Measurements from ENCODE around the gene LRRC47.
A peak's percentile ranks its signal among the peaks of the same experiment; 100 is the strongest.

Gene LRRC47

DNA sequence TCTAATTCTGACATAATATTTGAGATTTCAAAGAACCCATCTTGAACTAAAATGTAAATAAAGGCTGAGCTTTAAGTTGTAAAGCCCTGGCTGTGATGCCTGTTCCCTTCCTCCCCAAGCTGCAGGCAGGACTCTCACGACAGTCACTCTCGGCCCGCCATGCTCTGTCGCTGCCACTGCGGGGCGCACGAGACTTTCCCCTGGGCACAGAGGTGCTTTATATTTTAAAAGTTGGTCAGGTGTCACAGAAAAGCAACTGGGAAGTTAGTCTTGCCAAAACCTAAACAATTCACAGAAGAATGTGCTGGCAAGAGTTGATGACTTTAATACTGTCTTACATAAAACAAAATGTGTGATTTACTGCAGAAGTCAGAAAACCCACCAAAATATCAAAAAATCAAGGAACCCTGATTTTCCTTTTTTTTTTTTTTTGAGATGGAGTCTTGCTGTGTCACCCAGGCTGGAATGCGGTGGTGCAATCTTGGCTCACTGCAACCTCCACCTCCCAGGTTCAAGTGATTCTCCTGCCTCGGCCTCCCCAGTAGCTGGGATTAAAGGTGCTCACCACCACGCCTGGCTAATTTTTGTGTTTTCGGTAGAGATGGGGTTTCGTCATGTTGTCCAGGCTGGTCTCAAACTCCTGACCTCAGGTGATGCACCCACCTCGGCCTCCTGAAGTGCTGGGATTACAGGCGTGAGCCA is 10.7 kb downstream of the LRRC47 start:
- peak in 1 of 2 experiments; percentile 22 for DNase-seq

DNA sequence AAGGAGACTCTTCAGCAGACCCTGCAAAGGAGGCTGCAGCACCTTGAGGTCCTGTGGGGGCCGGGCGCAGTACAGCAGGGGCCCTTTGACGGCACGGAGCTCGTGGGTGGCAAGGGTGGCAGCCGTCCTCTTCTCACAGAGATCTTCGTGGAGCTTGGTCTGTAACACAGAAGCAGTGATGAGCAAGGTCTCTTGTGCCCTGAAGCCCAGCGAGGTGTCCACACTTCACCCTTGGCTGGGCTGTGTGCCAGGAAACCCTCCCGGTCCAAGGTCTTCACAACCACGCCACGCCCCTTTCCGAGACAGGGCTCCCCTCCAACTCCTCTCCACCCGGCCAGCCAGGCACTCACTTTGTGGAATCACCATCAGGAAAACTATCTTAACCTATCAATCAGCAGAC is 11.3 kb downstream of the LRRC47 start:
- DNase-seq: no peak

- no peak for DNase-seq
These were observed 12.4 kb downstream of the LRRC47 start for GRCh38 chr1:3783651-3784474.

GRCh38 chr1:3780901-3781300 is 15.4 kb downstream of the LRRC47 start:
- DNase-seq: no peak

GRCh38 chr1:3779912-3780416 is 16.3 kb downstream of the LRRC47 start:
- no peak for DNase-seq

- DNase-seq: peak in 1 of 2 experiments; percentile 14
These were observed 16.9 kb downstream of the LRRC47 start for GRCh38 chr1:3779265-3779911.

GRCh38 chr1:3778590-3779264 is 17.6 kb downstream of the LRRC47 start:
- no peak for DNase-seq

GRCh38 chr1:3777647-3778589 is 18.4 kb downstream of the LRRC47 start:
- no peak for DNase-seq

DNA sequence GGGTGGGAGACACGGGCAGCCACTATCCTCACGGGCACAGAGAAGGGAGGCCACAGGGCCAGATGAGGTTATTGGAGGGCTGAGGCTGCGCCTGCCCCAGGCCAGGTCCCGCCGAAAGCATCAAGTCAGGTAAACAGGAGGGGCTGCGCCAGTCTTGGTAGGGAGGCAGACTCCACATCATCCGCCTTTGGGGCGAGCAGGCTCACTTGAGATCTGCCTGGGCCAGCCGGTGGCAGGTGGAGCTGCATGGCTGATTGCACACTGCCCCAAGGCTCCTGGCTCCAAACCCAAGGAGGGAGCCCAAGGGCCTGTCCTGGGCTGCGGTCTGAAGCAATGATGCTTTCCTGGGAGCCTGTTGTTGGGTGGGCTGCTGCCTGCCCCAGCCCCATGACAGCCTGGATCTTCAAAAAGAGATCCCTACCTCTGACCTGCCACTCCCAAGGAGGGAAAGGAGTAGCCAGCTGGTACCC is 19.2 kb downstream of the LRRC47 start:
- DNase-seq: peak in 1 of 2 experiments; percentile 18

DNA sequence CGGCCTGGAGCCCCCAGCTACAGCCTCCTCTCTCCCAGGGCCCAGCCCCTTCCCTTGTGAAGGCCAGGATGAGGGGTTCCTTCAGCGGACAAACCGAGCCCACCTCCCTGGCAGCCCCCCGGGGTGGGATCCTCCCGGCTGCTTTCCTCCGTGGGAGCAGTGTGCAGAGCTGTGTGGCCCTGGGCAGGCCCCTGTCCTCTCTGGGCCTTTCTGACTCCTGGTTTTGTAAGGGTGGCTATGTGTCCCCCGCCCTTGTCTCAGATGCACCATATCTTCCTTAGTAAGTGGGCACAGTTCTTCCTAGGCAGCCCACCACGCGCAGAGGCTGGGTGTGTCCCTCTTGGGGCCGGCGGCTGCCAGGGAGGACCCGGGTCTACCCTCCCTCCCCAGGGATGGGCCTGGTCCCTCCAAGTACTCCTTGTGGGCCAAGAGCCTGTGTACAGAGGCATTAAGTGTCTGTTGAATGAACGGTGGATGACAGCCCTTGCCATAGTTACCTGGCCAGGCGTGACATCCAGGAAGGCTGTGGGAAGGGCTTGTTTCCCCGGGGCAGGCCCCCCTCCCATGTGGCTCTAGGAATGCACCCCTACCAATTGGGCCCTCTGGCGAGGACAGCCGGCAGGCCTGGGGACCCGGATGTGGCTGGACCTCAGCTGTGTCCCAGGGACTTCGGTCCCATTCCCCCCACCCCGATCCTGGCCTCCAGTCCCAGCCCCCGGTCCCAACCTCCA is 19.9 kb downstream of the LRRC47 start:
- DNase-seq: no peak

- peak in 1 of 2 experiments; percentile 70 for DNase-seq
These were observed 20.6 kb downstream of the LRRC47 start for GRCh38 chr1:3775490-3776230.

DNA sequence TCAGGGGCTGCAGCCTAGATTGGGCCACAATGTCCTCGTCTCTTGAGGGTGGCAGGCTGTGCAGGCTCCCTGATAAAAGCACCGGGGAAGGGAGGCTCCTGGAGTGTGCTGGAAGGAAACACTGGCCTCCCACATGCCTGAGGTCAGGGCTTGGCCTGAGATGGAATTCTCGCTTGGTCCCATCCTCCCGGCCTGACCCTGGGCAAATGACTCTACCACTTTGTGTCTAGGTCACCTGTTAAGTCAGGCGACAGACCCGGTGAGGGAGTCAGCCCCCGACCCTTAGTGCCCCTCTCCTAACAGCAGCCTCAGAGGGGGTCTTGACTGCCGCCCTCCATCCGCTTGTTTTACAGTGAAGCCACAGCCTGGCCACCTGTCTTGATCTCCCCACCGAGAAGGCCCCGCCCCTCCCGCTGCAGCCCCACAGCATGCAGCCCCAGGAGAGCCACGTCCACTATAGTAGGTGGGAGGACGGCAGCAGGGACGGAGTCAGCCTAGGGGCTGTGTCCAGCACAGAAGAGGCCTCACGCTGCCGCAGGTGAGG is 21.3 kb downstream of the LRRC47 start:
- no peak for DNase-seq

- no peak for DNase-seq
These were observed 21.9 kb downstream of the LRRC47 start for GRCh38 chr1:3774276-3774945.

DNA sequence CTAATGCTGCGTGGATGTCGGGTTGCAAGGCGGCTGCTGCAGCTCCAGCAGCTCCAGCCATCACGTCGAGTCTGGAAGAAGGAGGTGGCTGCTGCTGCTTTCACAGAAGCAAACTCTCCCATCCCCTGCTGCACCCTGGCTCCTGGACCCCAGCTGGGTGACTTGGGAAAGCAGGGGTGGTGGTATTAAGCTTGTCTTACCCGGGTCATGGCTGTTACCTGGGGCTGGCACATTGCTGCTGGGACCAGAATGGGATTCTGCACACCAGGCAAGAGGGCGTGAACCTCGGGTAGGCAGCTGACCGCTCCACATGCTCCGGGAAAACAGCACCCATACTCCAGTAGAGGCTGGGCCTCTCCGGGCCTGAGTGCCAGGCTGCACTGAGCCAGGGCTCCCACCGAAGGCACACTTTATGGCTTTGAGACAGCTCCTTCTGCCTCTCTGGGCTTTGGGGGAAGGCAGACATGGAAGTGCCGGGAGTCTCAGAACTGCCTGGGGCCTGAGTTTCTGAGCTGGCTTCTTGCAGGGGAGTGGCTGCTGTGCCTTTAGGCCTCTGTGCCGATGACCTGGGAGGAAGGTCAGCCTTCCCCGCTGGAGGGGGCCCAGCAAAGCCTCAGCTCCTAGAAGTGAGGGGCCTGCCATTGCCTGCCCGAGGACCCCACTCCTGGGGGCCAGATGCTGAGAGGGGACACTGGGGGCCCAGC is 22.6 kb downstream of the LRRC47 start:
- DNase-seq: no peak

DNA sequence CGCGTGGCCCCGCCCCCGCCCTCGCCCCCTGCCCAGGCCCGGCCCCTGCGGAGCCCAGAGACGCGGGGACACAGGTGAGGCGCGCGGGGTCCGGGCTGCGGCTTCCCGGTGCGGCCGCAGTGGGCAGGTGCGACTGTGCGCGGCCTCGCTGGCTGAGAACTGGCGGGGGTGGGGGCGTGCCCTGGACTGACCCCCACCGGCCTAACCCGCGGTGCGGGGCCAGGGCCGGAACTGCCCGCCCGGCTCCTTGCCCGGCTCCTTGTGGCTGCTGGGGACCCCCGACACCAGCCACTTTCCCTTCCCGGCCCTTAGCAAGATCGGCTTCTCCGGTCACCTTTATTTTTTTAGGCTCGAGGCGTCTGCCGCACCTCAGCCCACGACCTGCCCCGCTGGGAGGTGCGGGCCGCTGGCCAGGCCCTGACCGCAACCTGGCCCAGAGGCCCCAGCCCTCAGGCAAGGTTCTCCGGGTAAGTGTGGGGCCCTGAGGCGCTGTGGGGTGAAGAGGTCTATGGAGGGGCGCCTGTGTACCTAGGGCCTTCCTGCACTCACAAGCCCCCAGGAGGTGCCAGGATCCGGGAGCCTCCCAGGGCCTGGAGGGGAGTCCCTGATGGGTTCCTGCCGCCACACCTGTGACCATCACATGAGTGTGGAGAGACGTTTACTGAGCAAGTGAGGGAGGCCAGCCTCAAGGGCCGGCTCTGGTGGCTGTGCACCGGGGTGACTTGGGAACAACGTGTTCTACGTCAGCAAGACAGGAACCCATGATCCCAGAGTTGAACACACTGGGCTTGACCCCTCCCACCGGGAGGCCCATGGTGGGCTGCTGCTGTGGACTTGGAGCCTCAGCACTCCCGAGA is 23.4 kb downstream of the LRRC47 start, which contains the start of gene SMIM1:
TSS of gene SMIM1 (plus strand) at position 35 of the 857 bp plus-strand sequence. CDS start 2,625 bp downstream, outside the sequence.
- DNase-seq: no peak

- DNase-seq: peak; percentile 34 to 66
These were observed 24.1 kb downstream of the LRRC47 start for GRCh38 chr1:3772027-3772714.
